Peyer's patch (tissue), 4 donors: Measurements from ENCODE around the gene KDM2B.
"Not testable (repeated sequence)": the region's sequence is repeated elsewhere in the genome, so short reads cannot be mapped to it uniquely, and the experiment has no call there.

Experiments
- POLR2A ChIP-seq, 2 donors: fragments of 450-650 bp; IDR thresholded peaks; one replicate each; pipeline ENCODE4 v1.5.1; 2017; ENCODE audit warnings: antibody characterized with exemption in 2 of 2, mild to moderate bottlenecking in 2 of 2, moderate library complexity in 2 of 2
- TF ChIP-seq, protein P1 (sequence below), 6 experiments: fragments of 450-650 bp in 4 of 6; fragments of 200-600 bp in 2 of 6; sonication (generic) in 1 of 6; IDR thresholded peaks; one replicate each; pipeline ENCODE4 v1.5.1; 2017 to 2019; ENCODE audit warnings: antibody characterized with exemption in 6 of 6, mild to moderate bottlenecking in 3 of 6, moderate library complexity in 1 of 6

DNA sequence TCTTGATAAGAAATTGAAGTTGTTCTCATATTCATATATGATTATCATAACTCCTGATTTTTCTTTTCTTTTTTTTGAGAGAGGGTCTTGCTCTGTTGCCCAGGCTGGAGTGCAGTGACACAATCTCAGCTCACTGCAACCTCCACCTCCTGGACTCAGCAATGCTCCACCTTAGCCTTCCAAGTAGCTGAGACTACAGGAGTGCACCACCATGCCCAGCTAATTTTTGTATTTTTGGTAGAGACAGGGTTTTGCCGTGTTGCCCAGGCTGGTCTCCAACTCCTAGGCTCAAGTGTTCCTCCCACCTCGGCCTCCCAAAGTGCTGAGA is 2.5 kb upstream of the KDM2B start:
- TF ChIP-seq, protein P1, sequence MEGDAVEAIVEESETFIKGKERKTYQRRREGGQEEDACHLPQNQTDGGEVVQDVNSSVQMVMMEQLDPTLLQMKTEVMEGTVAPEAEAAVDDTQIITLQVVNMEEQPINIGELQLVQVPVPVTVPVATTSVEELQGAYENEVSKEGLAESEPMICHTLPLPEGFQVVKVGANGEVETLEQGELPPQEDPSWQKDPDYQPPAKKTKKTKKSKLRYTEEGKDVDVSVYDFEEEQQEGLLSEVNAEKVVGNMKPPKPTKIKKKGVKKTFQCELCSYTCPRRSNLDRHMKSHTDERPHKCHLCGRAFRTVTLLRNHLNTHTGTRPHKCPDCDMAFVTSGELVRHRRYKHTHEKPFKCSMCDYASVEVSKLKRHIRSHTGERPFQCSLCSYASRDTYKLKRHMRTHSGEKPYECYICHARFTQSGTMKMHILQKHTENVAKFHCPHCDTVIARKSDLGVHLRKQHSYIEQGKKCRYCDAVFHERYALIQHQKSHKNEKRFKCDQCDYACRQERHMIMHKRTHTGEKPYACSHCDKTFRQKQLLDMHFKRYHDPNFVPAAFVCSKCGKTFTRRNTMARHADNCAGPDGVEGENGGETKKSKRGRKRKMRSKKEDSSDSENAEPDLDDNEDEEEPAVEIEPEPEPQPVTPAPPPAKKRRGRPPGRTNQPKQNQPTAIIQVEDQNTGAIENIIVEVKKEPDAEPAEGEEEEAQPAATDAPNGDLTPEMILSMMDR (IDR thresholded peaks at IDR 0.05): not testable (repeated sequence)
- not testable (repeated sequence) for TF ChIP-seq POLR2A (IDR thresholded peaks at IDR 0.05)
